Urothelium cell line (cell line): Measurements from ENCODE around the gene PAXIP1.
"Not testable (repeated sequence)": the region's sequence is repeated elsewhere in the genome, so short reads cannot be mapped to it uniquely, and the experiment has no call there.

Experiments
- DNase-seq: peaks from one replicate; pipeline ENCODE4 v3.0.0; 2011; ENCODE audit warnings: low spot score, mixed read lengths
- FAIRE-seq: peaks from 2 replicates; lab custom pipeline; 2011; peaks lifted over from hg19 to GRCh38; lab: Jason Lieb, UNC

The PAXIP1 gene

GRCh38 chr7:154946166-154946565, 56.8 kb downstream of the PAXIP1 start:
- DNase-seq (no peak), FAIRE-seq (no peak)

- FAIRE-seq (no peak), DNase-seq (no peak)
Observed at GRCh38 chr7:154943906-154944305, 59.0 kb downstream of the PAXIP1 start.

- no peak for DNase-seq
- no peak for FAIRE-seq
Observed at GRCh38 chr7:154942691-154943090, 60.2 kb downstream of the PAXIP1 start.

GRCh38 chr7:154937837-154938236, 65.1 kb downstream of the PAXIP1 start:
- DNase-seq (no peak), FAIRE-seq (no peak)

- FAIRE-seq, DNase-seq: not testable (repeated sequence)
Observed at GRCh38 chr7:154934353-154934952, 68.5 kb downstream of the PAXIP1 start.

GRCh38 chr7:154931906-154932305, 71.0 kb downstream of the PAXIP1 start:
- no peak for FAIRE-seq
- DNase-seq: no peak

GRCh38 chr7:154929006-154929726, 73.8 kb downstream of the PAXIP1 start:
- FAIRE-seq: no peak
- peak; percentile 2 for DNase-seq

- peak; percentile 10 for DNase-seq
- no peak for FAIRE-seq
Observed at GRCh38 chr7:154928136-154929005, 74.6 kb downstream of the PAXIP1 start.

- FAIRE-seq (no peak), DNase-seq (peak; percentile 10)
Observed at GRCh38 chr7:154927624-154928125, 75.2 kb downstream of the PAXIP1 start.

GRCh38 chr7:154922472-154922871, 80.5 kb downstream of the PAXIP1 start:
- not testable (repeated sequence) for FAIRE-seq, DNase-seq

GRCh38 chr7:154919344-154920225, 83.3 kb downstream of the PAXIP1 start:
- FAIRE-seq (no peak), DNase-seq (no peak)

GRCh38 chr7:154918741-154919140, 84.2 kb downstream of the PAXIP1 start:
- FAIRE-seq: no peak
- DNase-seq: no peak

GRCh38 chr7:154918266-154918665, 84.7 kb downstream of the PAXIP1 start:
- no peak for DNase-seq
- no peak for FAIRE-seq

- no peak for FAIRE-seq
- DNase-seq: no peak
Observed at GRCh38 chr7:154917808-154918160, 85.1 kb downstream of the PAXIP1 start.

GRCh38 chr7:154916856-154917807, 85.8 kb downstream of the PAXIP1 start:
- FAIRE-seq: no peak
- DNase-seq: no peak

GRCh38 chr7:154916381-154916780, 86.5 kb downstream of the PAXIP1 start:
- DNase-seq: no peak
- FAIRE-seq: no peak

- no peak for DNase-seq
- no peak for FAIRE-seq
Observed at GRCh38 chr7:154915600-154915999, 87.3 kb downstream of the PAXIP1 start.

GRCh38 chr7:154914996-154915380, 87.9 kb downstream of the PAXIP1 start:
- no peak for FAIRE-seq
- DNase-seq: no peak

- no peak for FAIRE-seq
Observed at GRCh38 chr7:154914308-154914995, 88.5 kb downstream of the PAXIP1 start.

More at GRCh38 chr7:154914308-154914995, 88.5 kb downstream of the PAXIP1 start:
- DNase-seq: no peak
